HL-60/S4 treated with phorbol 12-myristate 13-acetate at 8.2 ng/mL for 4 days and 3 days (cell line): Measurements from ENCODE around the gene ZNF688.
"Not testable (repeated sequence)": the region's sequence is repeated elsewhere in the genome, so short reads cannot be mapped to it uniquely, and the experiment has no call there.

Experiments
- in situ Hi-C: fragments of 300-500 bp; cut with MboI; formaldehyde crosslinking; loops from 2 replicates; pipeline ENCODE4 v1.15.0; 2022; ENCODE audit warnings: low sequenced_read_pairs

ZNF688 gene

GRCh38 chr16:30589582-30589981, 18.1 kb upstream of the ZNF688 start:
- in situ Hi-C loops: not testable (repeated sequence)

- in situ Hi-C loops: no loop called here
Measured at GRCh38 chr16:30588651-30589050, 17.1 kb upstream of the ZNF688 start.

- in situ Hi-C loops: no loop called here
Measured at GRCh38 chr16:30585400-30586191, 14.1 kb upstream of the ZNF688 start, which contains the start of gene ZNF785. Gene ZNF785 (minus strand): TSS chr16:30585697. CDS start chr16:30585611, 86 bp downstream.

- in situ Hi-C loops: no loop called here
Measured at GRCh38 chr16:30585022-30585399, 13.5 kb upstream of the ZNF688 start.

GRCh38 chr16:30582611-30583340, 11.3 kb upstream of the ZNF688 start:
- in situ Hi-C loops: no loop called here

GRCh38 chr16:30581457-30581856, 9.9 kb upstream of the ZNF688 start:
- in situ Hi-C loops: no loop called here

- in situ Hi-C loops: no loop called here
Measured at GRCh38 chr16:30574678-30575077, 3.2 kb upstream of the ZNF688 start.

GRCh38 chr16:30570636-30571444, 674 bp downstream of the ZNF688 start:
- in situ Hi-C loops: no loop called here

- in situ Hi-C loops: no loop called here
Measured at GRCh38 chr16:30569746-30570635, 1.5 kb downstream of the ZNF688 start.

GRCh38 chr16:30569281-30569680, 2.2 kb downstream of the ZNF688 start:
- in situ Hi-C loops: no loop called here

- in situ Hi-C loops: no loop called here
Measured at GRCh38 chr16:30567991-30568638, 3.4 kb downstream of the ZNF688 start.

GRCh38 chr16:30567160-30567990, 4.1 kb downstream of the ZNF688 start:
- in situ Hi-C loops: no loop called here

GRCh38 chr16:30566531-30566930, 5.0 kb downstream of the ZNF688 start:
- in situ Hi-C loops: no loop called here

GRCh38 chr16:30565984-30566383, 5.5 kb downstream of the ZNF688 start:
- in situ Hi-C loops: no loop called here

GRCh38 chr16:30565526-30565925, 6.0 kb downstream of the ZNF688 start:
- in situ Hi-C loops: no loop called here

GRCh38 chr16:30562021-30562420, 9.5 kb downstream of the ZNF688 start:
- in situ Hi-C loops: no loop called here

GRCh38 chr16:30561089-30561816, 10.3 kb downstream of the ZNF688 start:
- in situ Hi-C loops: no loop called here

- in situ Hi-C loops: no loop called here
Measured at GRCh38 chr16:30559690-30560089, 11.8 kb downstream of the ZNF688 start.
